Activated CD4-positive, alpha-beta T cell treated with anti-CD3 and anti-CD28 coated beads, Interleukin-2, amount 50 U/mL, for 4 hours (primary cell): ENCODE results near the gene DPY19L1.
"Not testable (repeated sequence)": the region's sequence is repeated elsewhere in the genome, so short reads cannot be mapped to it uniquely, and the experiment has no call there.

Source experiments
- DNase-seq, 2 experiments: peaks; one replicate each; pipeline ENCODE4 v3.0.0-alpha.2; 2020

The DPY19L1 gene

GRCh38 chr7:34985155-34985554 lies 52.1 kb downstream of the DPY19L1 start:
- DNase-seq: not testable (repeated sequence)

GRCh38 chr7:34984140-34984539 lies 53.1 kb downstream of the DPY19L1 start:
- DNase-seq: not testable (repeated sequence)

- DNase-seq: no peak
These were observed 54.8 kb downstream of the DPY19L1 start for GRCh38 chr7:34982371-34983019.

GRCh38 chr7:34979124-34979523 lies 58.2 kb downstream of the DPY19L1 start:
- not testable (repeated sequence) for DNase-seq

- DNase-seq: no peak
These were observed 63.9 kb downstream of the DPY19L1 start for GRCh38 chr7:34973400-34973760.

GRCh38 chr7:34972739-34973399 lies 64.4 kb downstream of the DPY19L1 start:
- not testable (repeated sequence) for DNase-seq

- DNase-seq: not testable (repeated sequence)
These were observed 69.5 kb downstream of the DPY19L1 start for GRCh38 chr7:34967818-34968217.

- not testable (repeated sequence) for DNase-seq
These were observed 70.8 kb downstream of the DPY19L1 start for GRCh38 chr7:34966504-34966903.

GRCh38 chr7:34958021-34958420 lies 79.3 kb downstream of the DPY19L1 start:
- no peak for DNase-seq

GRCh38 chr7:34952822-34953221 lies 84.5 kb downstream of the DPY19L1 start:
- no peak for DNase-seq

- DNase-seq: no peak
These were observed 87.9 kb downstream of the DPY19L1 start for GRCh38 chr7:34949361-34949760.

GRCh38 chr7:34947427-34947826 lies 89.9 kb downstream of the DPY19L1 start:
- not testable (repeated sequence) for DNase-seq

- DNase-seq: no peak
These were observed 90.8 kb downstream of the DPY19L1 start for GRCh38 chr7:34946486-34946885.

GRCh38 chr7:34945894-34946477 lies 91.3 kb downstream of the DPY19L1 start:
- not testable (repeated sequence) for DNase-seq

- DNase-seq: no peak
These were observed 98.1 kb downstream of the DPY19L1 start for GRCh38 chr7:34939175-34939574.

GRCh38 chr7:34935735-34936165 lies 101.5 kb downstream of the DPY19L1 start:
- DNase-seq: not testable (repeated sequence)

- no peak for DNase-seq
These were observed 105.5 kb downstream of the DPY19L1 start for GRCh38 chr7:34931739-34932138.

GRCh38 chr7:34929783-34930182 lies 107.5 kb downstream of the DPY19L1 start:
- not testable (repeated sequence) for DNase-seq

- DNase-seq: no peak
These were observed 108.7 kb downstream of the DPY19L1 start for GRCh38 chr7:34928560-34928959.

- peak; percentile 2 to 12 for DNase-seq
These were observed 109.2 kb downstream of the DPY19L1 start for GRCh38 chr7:34928052-34928451.

- not testable (repeated sequence) for DNase-seq
These were observed 116.8 kb downstream of the DPY19L1 start for GRCh38 chr7:34920470-34920869.

GRCh38 chr7:34919038-34919437 lies 118.2 kb downstream of the DPY19L1 start:
- DNase-seq: not testable (repeated sequence)

- not testable (repeated sequence) for DNase-seq
These were observed 119.0 kb downstream of the DPY19L1 start for GRCh38 chr7:34918198-34918861.

- not testable (repeated sequence) for DNase-seq
These were observed 119.8 kb downstream of the DPY19L1 start for GRCh38 chr7:34917515-34917914.
